ENCODE data around the gene C1orf21. TPM values are rescaled to one million over a fixed set of nuclear protein-coding genes. Genes with fewer than 3 reads are reported as not detected.

The C1orf21 gene
- polyA plus RNA-seq, 1 donor (not counting 4 experiments of a cell fraction or from before 2014, with no cell fraction given): 44.3 TPM

GRCh38 chr1:184425449-184426277, 38.8 kb downstream of the C1orf21 start:
- FAIRE-seq (peak; percentile 86), DNase-seq (ENCODE audit: low read depth, low spot score) (no peak)
- dilution Hi-C loops (cut with MboI; ENCODE audit: extremely low pct_ligation_motif_present, low sequenced_read_pairs): no loop called here
- peak overlapping the region; percentile 87 for H3K4me2 ChIP-seq (ENCODE audit: control insufficient read depth, extremely low read depth, insufficient read depth, low read depth, low read length)
- H3K79me2 ChIP-seq (ENCODE audit: control insufficient read depth, insufficient read depth, low read length): peaks cover 21% of the 10 kb centered on the region
- H3K4me1 ChIP-seq (ENCODE audit: control insufficient read depth, extremely low read depth, insufficient read depth, low read length): peaks cover 53% of the 10 kb centered on the region
- peak overlapping the region; percentile 56 for H3K9ac ChIP-seq (ENCODE audit: control insufficient read depth, extremely low read depth, insufficient read depth, low read length)
- TF ChIP-seq EZH2 (IDR thresholded peaks at IDR 0.05; ENCODE audit: low read length) (no peak), CTCF (optimal IDR thresholded peaks at IDR 0.05 in 1 of 3, IDR thresholded peaks at IDR 0.05 in 1 of 3, conservative IDR thresholded peaks at IDR 0.05 in 1 of 3; ENCODE audit: extremely low read depth in 1 of 3, insufficient read depth in 2 of 3, low read length in 3 of 3) (no peak)
- H2AFZ ChIP-seq (ENCODE audit: control insufficient read depth, low read length): peak overlapping the region; percentile 87
- no peaks in the 10 kb centered on the region for H3K9me3 ChIP-seq (ENCODE audit: control insufficient read depth, low read depth, low read length)
- peaks cover 0 to 4% of the 10 kb centered on the region in 2 experiments for H3K36me3 ChIP-seq (ENCODE audit: control insufficient read depth in 2 of 2, extremely low read depth in 1 of 2, insufficient read depth in 2 of 2, low read length in 2 of 2)
- no peaks in the 10 kb centered on the region for H4K20me1 ChIP-seq (ENCODE audit: control insufficient read depth, extremely low read depth, insufficient read depth, low read length)
- H3K4me3 ChIP-seq (ENCODE audit: control insufficient read depth in 2 of 3, extremely low read depth in 1 of 3, insufficient read depth in 2 of 3, low read depth in 1 of 3, low read length in 3 of 3): peak overlapping the region; percentile 12 to 49 (median 25)
- H3K27me3 ChIP-seq (ENCODE audit: control insufficient read depth, extremely low read depth, insufficient read depth, low read length): no peaks in the 10 kb centered on the region
- peak overlapping the region; percentile 66 for H3K27ac ChIP-seq (ENCODE audit: control insufficient read depth, insufficient read depth, low read length)
- H3K9me1 ChIP-seq (ENCODE audit: control insufficient read depth, extremely low read depth, insufficient read depth, low read length): no peaks in the 10 kb centered on the region

- dilution Hi-C loops (cut with MboI; ENCODE audit: extremely low pct_ligation_motif_present, low sequenced_read_pairs): no loop called here
- H3K4me1 ChIP-seq (ENCODE audit: control insufficient read depth, extremely low read depth, insufficient read depth, low read length): peaks cover 53% of the 10 kb centered on the region
- H3K27me3 ChIP-seq (ENCODE audit: control insufficient read depth, extremely low read depth, insufficient read depth, low read length): no peaks in the 10 kb centered on the region
- peak overlapping the region; percentile 87 for H2AFZ ChIP-seq (ENCODE audit: control insufficient read depth, low read length)
- peak overlapping the region; percentile 56 for H3K9ac ChIP-seq (ENCODE audit: control insufficient read depth, extremely low read depth, insufficient read depth, low read length)
- peak overlapping the region; percentile 87 for H3K4me2 ChIP-seq (ENCODE audit: control insufficient read depth, extremely low read depth, insufficient read depth, low read depth, low read length)
- H4K20me1 ChIP-seq (ENCODE audit: control insufficient read depth, extremely low read depth, insufficient read depth, low read length): no peaks in the 10 kb centered on the region
- peak overlapping the region; percentile 12 to 49 (median 25) for H3K4me3 ChIP-seq (ENCODE audit: control insufficient read depth in 2 of 3, extremely low read depth in 1 of 3, insufficient read depth in 2 of 3, low read depth in 1 of 3, low read length in 3 of 3)
- DNase-seq (ENCODE audit: low read depth, low spot score): no peak
- no peaks in the 10 kb centered on the region for H3K9me3 ChIP-seq (ENCODE audit: control insufficient read depth, low read depth, low read length)
- H3K36me3 ChIP-seq (ENCODE audit: control insufficient read depth in 2 of 2, extremely low read depth in 1 of 2, insufficient read depth in 2 of 2, low read length in 2 of 2): peaks cover 0 to 4% of the 10 kb centered on the region in 2 experiments
- TF ChIP-seq CTCF (optimal IDR thresholded peaks at IDR 0.05 in 1 of 3, IDR thresholded peaks at IDR 0.05 in 1 of 3, conservative IDR thresholded peaks at IDR 0.05 in 1 of 3; ENCODE audit: extremely low read depth in 1 of 3, insufficient read depth in 2 of 3, low read length in 3 of 3) (no peak), EZH2 (IDR thresholded peaks at IDR 0.05; ENCODE audit: low read length) (no peak)
- peak overlapping the region; percentile 66 for H3K27ac ChIP-seq (ENCODE audit: control insufficient read depth, insufficient read depth, low read length)
- no peaks in the 10 kb centered on the region for H3K9me1 ChIP-seq (ENCODE audit: control insufficient read depth, extremely low read depth, insufficient read depth, low read length)
- peaks cover 15% of the 10 kb centered on the region for H3K79me2 ChIP-seq (ENCODE audit: control insufficient read depth, insufficient read depth, low read length)
- FAIRE-seq: peak; percentile 32
Observed at GRCh38 chr1:184426278-184426674, 39.4 kb downstream of the C1orf21 start.
